ENCODE measurements around the gene CCDC57.

Gene CCDC57

GRCh38 chr17:82085031-82085861 lies 127.4 kb downstream of the CCDC57 start:
- Histone ChIP-seq H3K9ac (ENCODE audit: low read length) (no peak overlapping the region), H3K4me2 (ENCODE audit: low read depth, low read length) (no peak overlapping the region), H4K20me1 (ENCODE audit: insufficient read depth, low read length) (no peaks in the 10 kb centered on the region), H3K36me3 (replicated peaks; ENCODE audit: insufficient read depth, low read length) (peaks cover 14% of the 10 kb centered on the region), H3K27ac (ENCODE audit: low read length) (no peak overlapping the region), H3K4me1 (ENCODE audit: low read length) (no peaks in the 10 kb centered on the region), H3K4me3 (ENCODE audit: low read length) (no peak overlapping the region), H3K9me2 (replicated peaks; ENCODE audit: insufficient read depth, low read length) (no peaks in the 10 kb centered on the region), H3K79me2 (ENCODE audit: low read length) (peaks cover 10% of the 10 kb centered on the region; the same call in 1 of the 2 replicates), H3F3A (ENCODE audit: insufficient read depth, low read length) (no peaks in the 10 kb centered on the region), H2AFZ (ENCODE audit: low read length) (no peak overlapping the region), H3K9me3 (replicated peaks; ENCODE audit: insufficient read depth, low read length) (no peaks in the 10 kb centered on the region), H3K27me3 (replicated peaks; ENCODE audit: insufficient read depth, low read length) (no peaks in the 10 kb centered on the region)
- TF ChIP-seq EZH2 (optimal IDR thresholded peaks at IDR 0.05; ENCODE audit: low read depth, low read length) (no peak), EZH2phosphoT487 (IDR thresholded peaks at IDR 0.05; ENCODE audit: low read length) (no peak)
- TF ChIP-seq, protein P1, sequence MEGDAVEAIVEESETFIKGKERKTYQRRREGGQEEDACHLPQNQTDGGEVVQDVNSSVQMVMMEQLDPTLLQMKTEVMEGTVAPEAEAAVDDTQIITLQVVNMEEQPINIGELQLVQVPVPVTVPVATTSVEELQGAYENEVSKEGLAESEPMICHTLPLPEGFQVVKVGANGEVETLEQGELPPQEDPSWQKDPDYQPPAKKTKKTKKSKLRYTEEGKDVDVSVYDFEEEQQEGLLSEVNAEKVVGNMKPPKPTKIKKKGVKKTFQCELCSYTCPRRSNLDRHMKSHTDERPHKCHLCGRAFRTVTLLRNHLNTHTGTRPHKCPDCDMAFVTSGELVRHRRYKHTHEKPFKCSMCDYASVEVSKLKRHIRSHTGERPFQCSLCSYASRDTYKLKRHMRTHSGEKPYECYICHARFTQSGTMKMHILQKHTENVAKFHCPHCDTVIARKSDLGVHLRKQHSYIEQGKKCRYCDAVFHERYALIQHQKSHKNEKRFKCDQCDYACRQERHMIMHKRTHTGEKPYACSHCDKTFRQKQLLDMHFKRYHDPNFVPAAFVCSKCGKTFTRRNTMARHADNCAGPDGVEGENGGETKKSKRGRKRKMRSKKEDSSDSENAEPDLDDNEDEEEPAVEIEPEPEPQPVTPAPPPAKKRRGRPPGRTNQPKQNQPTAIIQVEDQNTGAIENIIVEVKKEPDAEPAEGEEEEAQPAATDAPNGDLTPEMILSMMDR (IDR thresholded peaks at IDR 0.05; ENCODE audit: low read length) = no peak
- no peak for DNase-seq

- Histone ChIP-seq H3K27ac (ENCODE audit: low read length) (no peak overlapping the region), H3K4me3 (ENCODE audit: low read length) (no peak overlapping the region), H3F3A (ENCODE audit: insufficient read depth, low read length) (no peaks in the 10 kb centered on the region), H3K79me2 (ENCODE audit: low read length) (peaks cover 10% of the 10 kb centered on the region; the same call in 1 of the 2 replicates), H4K20me1 (ENCODE audit: insufficient read depth, low read length) (no peaks in the 10 kb centered on the region), H3K4me1 (ENCODE audit: low read length) (no peaks in the 10 kb centered on the region), H3K27me3 (replicated peaks; ENCODE audit: insufficient read depth, low read length) (no peaks in the 10 kb centered on the region), H2AFZ (ENCODE audit: low read length) (no peak overlapping the region), H3K36me3 (replicated peaks; ENCODE audit: insufficient read depth, low read length) (peaks cover 18% of the 10 kb centered on the region), H3K4me2 (ENCODE audit: low read depth, low read length) (no peak overlapping the region), H3K9me3 (replicated peaks; ENCODE audit: insufficient read depth, low read length) (no peaks in the 10 kb centered on the region), H3K9ac (ENCODE audit: low read length) (no peak overlapping the region), H3K9me2 (replicated peaks; ENCODE audit: insufficient read depth, low read length) (no peaks in the 10 kb centered on the region)
- TF ChIP-seq, protein P1 (IDR thresholded peaks at IDR 0.05; ENCODE audit: low read length) = no peak
- no peak for TF ChIP-seq EZH2phosphoT487 (IDR thresholded peaks at IDR 0.05; ENCODE audit: low read length)
- no peak for TF ChIP-seq EZH2 (optimal IDR thresholded peaks at IDR 0.05; ENCODE audit: low read depth, low read length)
- DNase-seq = no peak
Observed at GRCh38 chr17:82084373-82085030, 128.1 kb downstream of the CCDC57 start.

DNA sequence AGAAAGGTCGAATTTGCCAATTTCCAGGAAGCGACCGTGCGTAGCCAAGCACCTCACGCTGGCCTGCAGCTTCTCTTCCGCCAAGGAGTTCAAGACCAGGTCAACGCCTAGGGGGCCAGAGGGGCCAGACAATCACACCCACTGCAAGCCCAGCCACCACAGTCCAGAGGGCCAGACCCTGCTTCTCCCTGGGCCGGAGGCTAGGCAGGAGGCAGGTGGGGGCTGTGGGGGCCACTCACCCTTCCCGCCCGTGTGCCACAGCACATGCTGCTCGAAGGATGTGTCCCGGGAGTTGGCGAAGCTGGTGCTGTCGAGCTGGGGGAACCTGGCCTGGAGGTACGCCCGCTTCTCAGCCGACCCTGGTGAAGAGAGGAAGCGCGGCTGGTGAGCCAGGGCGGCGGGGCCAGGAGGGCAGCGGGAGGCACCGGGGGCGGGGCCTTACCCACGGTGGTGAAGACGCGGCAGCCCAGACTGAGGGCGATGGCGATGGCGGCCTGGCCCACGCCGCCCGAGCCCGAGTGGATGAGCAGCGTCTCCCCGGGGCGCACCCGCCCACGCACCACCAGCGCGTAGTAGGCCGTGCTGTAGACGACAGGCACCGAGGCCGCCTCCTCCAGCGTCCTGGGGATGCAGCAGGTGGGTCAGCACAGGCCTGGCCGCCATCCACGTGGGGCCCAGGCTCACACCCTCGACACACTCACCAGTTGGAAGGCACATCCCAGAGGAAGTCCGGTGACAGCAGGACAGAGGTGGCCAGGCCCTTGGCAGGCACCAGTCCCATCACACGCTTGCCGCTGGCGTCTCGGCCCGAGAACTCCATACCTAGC lies 128.9 kb downstream of the CCDC57 start:
- no peaks in the 10 kb centered on the region for H3K4me1 ChIP-seq (ENCODE audit: low read length)
- H3K4me2 ChIP-seq (ENCODE audit: low read depth, low read length) = no peak overlapping the region
- H3K9me2 ChIP-seq (replicated peaks; ENCODE audit: insufficient read depth, low read length) = no peaks in the 10 kb centered on the region
- no peaks in the 10 kb centered on the region for H3F3A ChIP-seq (ENCODE audit: insufficient read depth, low read length)
- H3K36me3 ChIP-seq (replicated peaks; ENCODE audit: insufficient read depth, low read length) = peaks cover 13% of the 10 kb centered on the region
- no peaks in the 10 kb centered on the region for H3K27me3 ChIP-seq (replicated peaks; ENCODE audit: insufficient read depth, low read length)
- DNase-seq = no peak
- no peak overlapping the region for H3K27ac ChIP-seq (ENCODE audit: low read length)
- peaks cover 4% of the 10 kb centered on the region; the same call in 1 of the 2 replicates for H3K79me2 ChIP-seq (ENCODE audit: low read length)
- no peaks in the 10 kb centered on the region for H3K9me3 ChIP-seq (replicated peaks; ENCODE audit: insufficient read depth, low read length)
- H4K20me1 ChIP-seq (ENCODE audit: insufficient read depth, low read length) = no peaks in the 10 kb centered on the region
- H3K4me3 ChIP-seq (ENCODE audit: low read length) = no peak overlapping the region
- H3K9ac ChIP-seq (ENCODE audit: low read length) = no peak overlapping the region
- H2AFZ ChIP-seq (ENCODE audit: low read length) = no peak overlapping the region
- TF ChIP-seq, protein P1 (IDR thresholded peaks at IDR 0.05; ENCODE audit: low read length) = no peak
- TF ChIP-seq EZH2 (optimal IDR thresholded peaks at IDR 0.05; ENCODE audit: low read depth, low read length) (no peak), EZH2phosphoT487 (IDR thresholded peaks at IDR 0.05; ENCODE audit: low read length) (no peak)

Measured in MM.1S (cell line).